ENCODE results near the gene ATXN1. TPM values are rescaled to one million over a fixed set of nuclear protein-coding genes. Genes with fewer than 3 reads are reported as not detected.

The ATXN1 gene
- polyA plus RNA-seq, 1 donor from 2014 or later, result 28.2 TPM

GRCh38 chr6:16336911-16337294 lies 424.4 kb downstream of the ATXN1 start:
- Histone ChIP-seq H3K4me2 (ENCODE audit: low read length) (no peak overlapping the region), H3K36me3 (ENCODE audit: insufficient read depth, low read length) (no peaks in the 10 kb centered on the region), H3K27ac (ENCODE audit: low read length) (no peak overlapping the region), H3K79me2 (replicated peaks; ENCODE audit: insufficient read depth, low read length) (no peaks in the 10 kb centered on the region), H2AFZ (ENCODE audit: low read depth, low read length) (no peak overlapping the region), H3F3A (ENCODE audit: insufficient read depth, low read length, poor library complexity, severe bottlenecking) (no peaks in the 10 kb centered on the region), H4K20me1 (ENCODE audit: insufficient read depth) (no peaks in the 10 kb centered on the region), H3K27me3 (ENCODE audit: insufficient read depth, low read depth, low read length) (no peaks in the 10 kb centered on the region), H3K9me3 (ENCODE audit: low read length) (no peaks in the 10 kb centered on the region), H3K4me3 (ENCODE audit: low read length) (no peak overlapping the region), H3K9ac (ENCODE audit: low read length) (no peak overlapping the region), H3K9me2 (ENCODE audit: insufficient read depth, low read length) (no peaks in the 10 kb centered on the region)
- TF ChIP-seq TAF1 (IDR thresholded peaks at IDR 0.05; ENCODE audit: low read depth), result no peak

- Histone ChIP-seq H3K9ac (ENCODE audit: low read length) (no peak overlapping the region), H3K36me3 (ENCODE audit: insufficient read depth, low read length) (no peaks in the 10 kb centered on the region), H4K20me1 (ENCODE audit: insufficient read depth) (no peaks in the 10 kb centered on the region), H3K27ac (ENCODE audit: low read length) (no peak overlapping the region), H3K9me2 (ENCODE audit: insufficient read depth, low read length) (no peaks in the 10 kb centered on the region), H3K27me3 (ENCODE audit: insufficient read depth, low read depth, low read length) (no peaks in the 10 kb centered on the region), H3K79me2 (replicated peaks; ENCODE audit: insufficient read depth, low read length) (no peaks in the 10 kb centered on the region), H2AFZ (ENCODE audit: low read depth, low read length) (no peak overlapping the region), H3K9me3 (ENCODE audit: low read length) (no peaks in the 10 kb centered on the region), H3K4me2 (ENCODE audit: low read length) (no peak overlapping the region), H3K4me3 (ENCODE audit: low read length) (no peak overlapping the region), H3F3A (ENCODE audit: insufficient read depth, low read length, poor library complexity, severe bottlenecking) (no peaks in the 10 kb centered on the region)
- TF ChIP-seq TAF1 (IDR thresholded peaks at IDR 0.05; ENCODE audit: low read depth), result no peak
- no peak for TF ChIP-seq RAD21 (conservative IDR thresholded peaks at IDR 0.05)
- TF ChIP-seq CTCF (IDR thresholded peaks at IDR 0.05; ENCODE audit: poor library complexity, severe bottlenecking), result no peak
- no peak for TF ChIP-seq EZH2 (IDR thresholded peaks at IDR 0.05; ENCODE audit: borderline replicate concordance, insufficient read depth, low read length, poor library complexity, severe bottlenecking)
- no peak for TF ChIP-seq EP300 (conservative IDR thresholded peaks at IDR 0.05; ENCODE audit: poor library complexity, severe bottlenecking)
Observed at GRCh38 chr6:16336056-16336818, 425.0 kb downstream of the ATXN1 start.

- TF ChIP-seq MXI1 (conservative IDR thresholded peaks at IDR 0.05; ENCODE audit: poor library complexity, severe bottlenecking), result no peak
- TF ChIP-seq POLR2AphosphoS5 (IDR thresholded peaks at IDR 0.05), result no peak
- no peak for TF ChIP-seq RAD21 (conservative IDR thresholded peaks at IDR 0.05)
- no peak for TF ChIP-seq EZH2 (IDR thresholded peaks at IDR 0.05; ENCODE audit: borderline replicate concordance, insufficient read depth, low read length, poor library complexity, severe bottlenecking)
- TF ChIP-seq TAF1 (IDR thresholded peaks at IDR 0.05; ENCODE audit: low read depth), result no peak
- TF ChIP-seq EP300 (conservative IDR thresholded peaks at IDR 0.05; ENCODE audit: poor library complexity, severe bottlenecking), result no peak
- no peak for TF ChIP-seq CTCF (IDR thresholded peaks at IDR 0.05; ENCODE audit: poor library complexity, severe bottlenecking)
- no peak for TF ChIP-seq REST (IDR thresholded peaks at IDR 0.05; ENCODE audit: borderline replicate concordance)
- no peak for TF ChIP-seq SMC3 (conservative IDR thresholded peaks at IDR 0.05; ENCODE audit: poor library complexity)
- Histone ChIP-seq H3K4me3 (ENCODE audit: low read length) (no peak overlapping the region), H3K36me3 (ENCODE audit: insufficient read depth, low read length) (no peaks in the 10 kb centered on the region), H2AFZ (ENCODE audit: low read depth, low read length) (no peak overlapping the region), H3K9me3 (ENCODE audit: low read length) (no peaks in the 10 kb centered on the region), H3K9me2 (ENCODE audit: insufficient read depth, low read length) (no peaks in the 10 kb centered on the region), H3K9ac (ENCODE audit: low read length) (no peak overlapping the region), H4K20me1 (ENCODE audit: insufficient read depth) (no peaks in the 10 kb centered on the region), H3K79me2 (replicated peaks; ENCODE audit: insufficient read depth, low read length) (no peaks in the 10 kb centered on the region), H3K27ac (ENCODE audit: low read length) (no peak overlapping the region), H3K4me2 (ENCODE audit: low read length) (no peak overlapping the region), H3K27me3 (ENCODE audit: insufficient read depth, low read depth, low read length) (no peaks in the 10 kb centered on the region), H3F3A (ENCODE audit: insufficient read depth, low read length, poor library complexity, severe bottlenecking) (no peaks in the 10 kb centered on the region)
Observed at GRCh38 chr6:16335176-16335575, 426.1 kb downstream of the ATXN1 start.

All from neural cell (in vitro differentiated cells).